Measurements from ENCODE around the gene CHCHD6.
A peak's percentile ranks its signal among the peaks of the same experiment; 100 is the strongest.

GRCh38 chr3:126654571-126655383 is 49.3 kb upstream of the CHCHD6 start, which contains the start of gene TXNRD3:
- TF ChIP-seq POLR2A (IDR thresholded peaks at IDR 0.05) (peak; percentile 85), CTCF (IDR thresholded peaks at IDR 0.05) (peak in 3 of 4 donors; percentile 3 to 24 (median 5))

Data from right lobe of liver (tissue), 4 donors.